NCI-H69 (cell line): ENCODE results near the gene ITPR1.

Experiments used
- DNase-seq: peaks from one replicate; lab custom pipeline; 2025; lab: John Stamatoyannopoulos, UW

The ITPR1 gene

GRCh38 chr3:4509983-4510755 lies 17.0 kb downstream of the ITPR1 start:
- DNase-seq = no peak

- no peak for DNase-seq
These were observed 18.5 kb downstream of the ITPR1 start for GRCh38 chr3:4511491-4512262.

- DNase-seq = no peak
These were observed 19.9 kb downstream of the ITPR1 start for GRCh38 chr3:4512895-4513616.

GRCh38 chr3:4514321-4514720 lies 21.2 kb downstream of the ITPR1 start:
- DNase-seq = no peak

- DNase-seq = no peak
These were observed 21.8 kb downstream of the ITPR1 start for GRCh38 chr3:4514916-4515315.

GRCh38 chr3:4515916-4516579 lies 22.9 kb downstream of the ITPR1 start:
- DNase-seq = no peak

DNA sequence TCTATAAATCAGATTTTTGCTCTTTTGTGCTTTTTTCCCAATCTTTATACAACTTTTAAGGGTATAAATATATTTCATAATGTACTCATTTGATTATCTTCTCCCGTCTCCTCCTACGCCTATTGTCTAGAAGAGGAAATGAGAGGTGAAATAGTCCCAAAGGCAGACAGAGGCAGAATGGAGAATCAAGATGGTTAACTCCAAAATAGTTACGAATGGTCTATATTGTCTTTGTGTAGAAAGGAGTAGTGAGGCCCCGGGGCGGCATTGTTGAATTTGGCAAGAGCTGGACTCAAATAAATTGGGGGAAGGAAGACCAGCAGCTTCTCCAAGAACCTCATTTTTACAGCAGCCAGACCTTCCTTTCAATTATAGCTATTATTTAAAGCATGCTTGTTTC lies 23.9 kb downstream of the ITPR1 start:
- DNase-seq = no peak

GRCh38 chr3:4517643-4518311 lies 24.6 kb downstream of the ITPR1 start:
- DNase-seq = no peak

- DNase-seq = no peak
These were observed 27.1 kb downstream of the ITPR1 start for GRCh38 chr3:4520033-4520816.

DNA sequence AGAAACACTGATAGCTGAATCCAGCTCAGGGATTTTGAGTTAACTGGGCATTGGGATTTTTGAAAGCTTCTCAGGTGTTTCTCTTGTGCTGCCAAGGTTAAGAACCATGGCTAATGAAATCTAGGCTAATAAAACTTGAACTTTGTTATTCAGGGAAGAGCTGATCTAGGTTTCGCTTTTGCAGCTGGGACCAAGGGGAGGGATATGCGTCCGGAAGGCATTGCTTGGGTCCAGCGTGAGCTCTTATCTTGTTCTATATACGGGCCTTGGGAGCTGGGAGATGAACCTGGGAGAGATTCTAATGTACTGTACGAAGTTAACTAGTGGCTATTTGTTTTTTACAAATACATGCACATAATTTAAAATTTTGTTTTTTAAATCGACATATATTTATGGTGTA lies 29.8 kb downstream of the ITPR1 start:
- no peak for DNase-seq

GRCh38 chr3:4523710-4524698 lies 30.9 kb downstream of the ITPR1 start:
- DNase-seq = peak; percentile 9

- DNase-seq = no peak
These were observed 32.5 kb downstream of the ITPR1 start for GRCh38 chr3:4525560-4526223.

DNA sequence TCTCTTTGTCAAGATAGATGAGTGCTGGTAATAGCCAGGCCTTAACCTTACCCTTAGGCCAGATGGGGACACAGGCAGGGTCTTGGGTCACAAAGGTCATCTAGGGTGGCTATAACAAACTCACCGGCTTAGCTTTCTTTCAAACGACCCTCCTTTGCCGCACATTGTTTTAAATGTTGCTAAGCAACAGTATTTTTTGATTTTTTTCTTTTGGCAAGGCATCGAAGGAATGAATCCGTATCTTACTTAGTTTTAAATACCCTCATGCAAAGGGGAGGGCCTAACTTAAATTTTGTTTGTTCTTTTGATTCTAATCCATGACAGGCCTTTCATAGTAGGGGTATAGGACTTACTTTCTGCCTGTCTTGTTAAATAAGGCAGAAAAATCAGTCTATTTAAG lies 35.2 kb downstream of the ITPR1 start:
- no peak for DNase-seq

GRCh38 chr3:4528819-4529600 lies 35.9 kb downstream of the ITPR1 start:
- no peak for DNase-seq

- DNase-seq = no peak
These were observed 36.9 kb downstream of the ITPR1 start for GRCh38 chr3:4529876-4530588.

DNA sequence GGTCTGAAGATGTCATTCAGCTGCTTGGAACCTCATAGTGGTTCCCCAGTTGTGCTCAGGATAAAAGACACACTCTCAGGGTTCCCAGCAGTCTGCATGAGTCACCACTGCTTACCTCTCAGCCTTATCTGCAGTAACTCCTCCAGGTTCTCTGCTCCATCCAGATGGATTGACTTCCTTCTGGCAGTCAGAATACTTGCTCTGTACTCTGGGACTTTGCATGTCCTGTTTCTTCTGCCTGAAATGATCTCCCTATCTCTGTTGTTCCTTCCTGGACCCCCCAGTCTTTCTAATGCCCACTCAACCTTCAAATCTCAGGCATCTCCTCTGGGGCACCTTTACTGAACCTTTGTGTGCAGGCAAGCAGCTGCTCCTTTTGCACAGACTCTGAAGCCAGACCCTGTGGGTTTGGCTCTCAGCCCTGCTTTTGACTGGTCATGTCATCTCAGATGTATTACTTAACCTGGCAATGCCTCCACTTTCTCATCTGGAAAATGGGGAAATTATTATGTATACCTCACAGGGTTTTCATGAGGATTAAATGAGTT lies 38.4 kb downstream of the ITPR1 start:
- DNase-seq = no peak

GRCh38 chr3:4532535-4533112 lies 39.5 kb downstream of the ITPR1 start:
- no peak for DNase-seq
